GM12801 (cell line): Measurements from ENCODE around the gene DYNC1LI2.

Experiments used
- TF ChIP-seq, protein P1 (sequence below): IDR thresholded peaks from one replicate; pipeline ENCODE4 v1.5.1; 2011; ENCODE audit warnings: control low read depth; ENCODE audit not compliant: insufficient read length; ENCODE audit errors: extremely low read depth

Gene DYNC1LI2

GRCh38 chr16:66774981-66775380 is 23.6 kb upstream of the DYNC1LI2 start:
- TF ChIP-seq, protein P1, sequence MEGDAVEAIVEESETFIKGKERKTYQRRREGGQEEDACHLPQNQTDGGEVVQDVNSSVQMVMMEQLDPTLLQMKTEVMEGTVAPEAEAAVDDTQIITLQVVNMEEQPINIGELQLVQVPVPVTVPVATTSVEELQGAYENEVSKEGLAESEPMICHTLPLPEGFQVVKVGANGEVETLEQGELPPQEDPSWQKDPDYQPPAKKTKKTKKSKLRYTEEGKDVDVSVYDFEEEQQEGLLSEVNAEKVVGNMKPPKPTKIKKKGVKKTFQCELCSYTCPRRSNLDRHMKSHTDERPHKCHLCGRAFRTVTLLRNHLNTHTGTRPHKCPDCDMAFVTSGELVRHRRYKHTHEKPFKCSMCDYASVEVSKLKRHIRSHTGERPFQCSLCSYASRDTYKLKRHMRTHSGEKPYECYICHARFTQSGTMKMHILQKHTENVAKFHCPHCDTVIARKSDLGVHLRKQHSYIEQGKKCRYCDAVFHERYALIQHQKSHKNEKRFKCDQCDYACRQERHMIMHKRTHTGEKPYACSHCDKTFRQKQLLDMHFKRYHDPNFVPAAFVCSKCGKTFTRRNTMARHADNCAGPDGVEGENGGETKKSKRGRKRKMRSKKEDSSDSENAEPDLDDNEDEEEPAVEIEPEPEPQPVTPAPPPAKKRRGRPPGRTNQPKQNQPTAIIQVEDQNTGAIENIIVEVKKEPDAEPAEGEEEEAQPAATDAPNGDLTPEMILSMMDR: no peak

GRCh38 chr16:66758086-66758485 is 6.7 kb upstream of the DYNC1LI2 start:
- TF ChIP-seq, protein P1: no peak

GRCh38 chr16:66754819-66755218 is 3.4 kb upstream of the DYNC1LI2 start:
- TF ChIP-seq, protein P1: no peak

- TF ChIP-seq, protein P1: no peak
Observed at GRCh38 chr16:66754211-66754610, 2.8 kb upstream of the DYNC1LI2 start.

DNA sequence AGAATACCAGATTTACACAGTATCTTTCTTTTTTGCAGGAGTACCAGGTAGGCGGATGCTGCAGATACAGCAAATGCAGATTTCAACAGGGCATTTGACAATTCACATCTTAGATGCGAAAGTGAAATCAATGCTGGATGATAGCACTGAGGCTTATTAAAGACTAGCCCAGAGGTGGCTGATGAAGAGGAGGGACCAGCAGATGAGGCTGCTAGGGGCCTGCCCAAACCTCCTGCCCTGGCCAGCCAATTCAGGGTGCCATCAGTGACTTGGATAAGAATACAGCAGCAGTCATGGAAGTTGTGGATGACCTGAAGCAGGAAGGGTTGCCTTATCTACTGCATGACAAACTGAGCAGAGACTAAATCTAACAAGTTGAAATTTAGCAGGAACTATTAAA is 1.5 kb upstream of the DYNC1LI2 start:
- TF ChIP-seq, protein P1: no peak

DNA sequence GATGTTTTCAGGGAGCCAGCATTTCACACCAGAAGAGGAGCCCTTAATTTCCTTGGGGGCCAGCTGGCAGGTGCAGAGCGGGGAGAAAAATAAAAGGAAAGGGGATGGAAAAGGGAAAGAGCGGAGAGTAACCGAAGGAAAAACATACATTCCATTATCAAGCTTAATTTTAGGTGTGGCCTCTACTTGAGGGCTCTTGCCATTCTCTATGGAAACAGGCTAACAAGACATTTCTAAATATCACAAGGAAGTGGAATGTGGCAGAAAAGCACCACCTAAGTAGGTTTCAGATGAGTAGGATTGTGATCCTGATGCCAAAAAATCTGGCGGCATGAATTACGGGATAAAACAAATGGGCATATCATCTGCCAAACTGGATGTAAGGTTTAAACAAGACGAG is 970 bp upstream of the DYNC1LI2 start:
- TF ChIP-seq, protein P1: no peak

- TF ChIP-seq, protein P1: no peak
Observed at GRCh38 chr16:66751992-66752322, 548 bp upstream of the DYNC1LI2 start.

- TF ChIP-seq, protein P1: no peak
Observed at GRCh38 chr16:66751053-66751302, 431 bp downstream of the DYNC1LI2 start.
